H9 (cell line): ENCODE measurements around the gene CKLF. TPM values are rescaled to one million over a fixed set of nuclear protein-coding genes. Genes with fewer than 3 reads are reported as not detected.

Experiments used
- DNase-seq: peaks from one replicate; pipeline ENCODE4 v3.0.0-alpha.2; 2017
- H2AFZ ChIP-seq: one replicate; pipeline ENCODE4 v1.6.1; 2013; ENCODE audit warnings: mild to moderate bottlenecking, low read length, control low read depth, moderate library complexity
- H2AK5ac ChIP-seq: 2 replicates; pipeline ENCODE4 v1.6.1; 2013; ENCODE audit warnings: low read length, control low read depth, mixed read lengths; ENCODE audit not compliant: insufficient read length
- H2BK120ac ChIP-seq: one replicate; pipeline ENCODE4 v1.6.1; 2013; ENCODE audit warnings: low read depth, mild to moderate bottlenecking, low read length, control low read depth, inconsistent platforms; ENCODE audit not compliant: poor library complexity, severe bottlenecking
- H2BK12ac ChIP-seq: 2 replicates; pipeline ENCODE4 v1.6.1; 2013; ENCODE audit warnings: low read length, control low read depth, mixed read lengths, low read depth; ENCODE audit not compliant: insufficient read length
- H2BK15ac ChIP-seq: 2 replicates; pipeline ENCODE4 v1.6.1; 2013; ENCODE audit warnings: low read depth, low read length, control low read depth
- H2BK20ac ChIP-seq: one replicate; pipeline ENCODE4 v1.6.1; 2013; ENCODE audit warnings: low read depth, mild to moderate bottlenecking, low read length, control low read depth, inconsistent platforms; ENCODE audit not compliant: poor library complexity, severe bottlenecking
- H2BK5ac ChIP-seq: 2 replicates; pipeline ENCODE4 v1.6.1; 2013; ENCODE audit warnings: low read length, control low read depth, mixed read lengths; ENCODE audit not compliant: insufficient read length
- H3K14ac ChIP-seq: 2 replicates; pipeline ENCODE4 v1.6.1; 2013; ENCODE audit warnings: low read length, control low read depth; ENCODE audit not compliant: insufficient read depth
- H3K18ac ChIP-seq: 2 replicates; pipeline ENCODE4 v1.6.1; 2013; ENCODE audit warnings: low read depth, mild to moderate bottlenecking, mixed read lengths, low read length, control low read depth; ENCODE audit not compliant: insufficient read length
- H3K23ac ChIP-seq: 2 replicates; pipeline ENCODE4 v1.6.1; 2013; ENCODE audit warnings: low read length, control low read depth, mixed read lengths, low read depth; ENCODE audit not compliant: insufficient read length
- H3K23me2 ChIP-seq: 2 replicates; pipeline ENCODE4 v1.6.1; 2013; ENCODE audit warnings: low read depth, mild to moderate bottlenecking, mixed read lengths, low read length, control low read depth; ENCODE audit not compliant: insufficient read length, poor library complexity, severe bottlenecking
- H3K27ac ChIP-seq: 2 replicates; pipeline ENCODE4 v1.5.1; 2013; ENCODE audit warnings: low read length, control low read depth, mixed read lengths, low read depth; ENCODE audit not compliant: insufficient read length
- H3K27me3 ChIP-seq: 2 replicates; pipeline ENCODE4 v1.6.1; 2013; ENCODE audit warnings: low read length, control low read depth, inconsistent platforms; ENCODE audit not compliant: insufficient read depth
- H3K4ac ChIP-seq: 2 replicates; pipeline ENCODE4 v1.6.1; 2013; ENCODE audit warnings: low read depth, mild to moderate bottlenecking, control low read depth, inconsistent platforms, low read length, moderate library complexity
- H3K4me1 ChIP-seq: 2 replicates; pipeline ENCODE4 v1.6.1; 2013; ENCODE audit warnings: low read length, control low read depth, inconsistent platforms; ENCODE audit not compliant: insufficient read depth
- H3K4me2 ChIP-seq: 2 replicates; pipeline ENCODE4 v1.6.1; 2013; ENCODE audit warnings: low read length, control low read depth, mixed read lengths; ENCODE audit not compliant: insufficient read length, insufficient read depth
- H3K56ac ChIP-seq: 2 replicates; pipeline ENCODE4 v1.6.1; 2013; ENCODE audit warnings: low read depth, mild to moderate bottlenecking, mixed read lengths, low read length, control low read depth; ENCODE audit not compliant: insufficient read length
- H3K79me1 ChIP-seq: 2 replicates; pipeline ENCODE4 v1.6.1; 2013; ENCODE audit warnings: low read depth, mild to moderate bottlenecking, moderate library complexity, low read length, control low read depth, inconsistent platforms; ENCODE audit not compliant: insufficient read depth, poor library complexity, severe bottlenecking
- H3K79me2 ChIP-seq: 2 replicates; pipeline ENCODE4 v1.6.1; 2013; ENCODE audit warnings: low read length, control low read depth, inconsistent platforms; ENCODE audit not compliant: insufficient read depth
- H3K9ac ChIP-seq: 2 replicates; pipeline ENCODE4 v1.6.1; 2013; ENCODE audit warnings: low read length, control low read depth, mixed read lengths; ENCODE audit not compliant: insufficient read length; ENCODE audit errors: extremely low read depth
- H3K9me3 ChIP-seq: one replicate; pipeline ENCODE4 v1.6.1; 2013; ENCODE audit warnings: low read depth, low read length, inconsistent platforms; ENCODE audit not compliant: control insufficient read depth
- H3T11ph ChIP-seq: one replicate; pipeline ENCODE4 v1.6.1; 2013; ENCODE audit warnings: mild to moderate bottlenecking, low read length, control low read depth, inconsistent platforms
- H4K20me1 ChIP-seq: one replicate; pipeline ENCODE4 v1.6.1; 2013; ENCODE audit not compliant: control insufficient read depth, insufficient read length, insufficient read depth
- H4K5ac ChIP-seq: 2 replicates; pipeline ENCODE4 v1.6.1; 2013; ENCODE audit warnings: low read depth, mild to moderate bottlenecking, mixed read lengths, low read length, control low read depth; ENCODE audit not compliant: insufficient read length
- H4K8ac ChIP-seq: replicated peaks from 2 replicates; pipeline ENCODE4 v1.6.1; 2013; ENCODE audit warnings: low read length, control low read depth, mixed read lengths, low read depth; ENCODE audit not compliant: insufficient read length
- H4K91ac ChIP-seq: 2 replicates; pipeline ENCODE4 v1.6.1; 2013; ENCODE audit warnings: low read depth, mild to moderate bottlenecking, moderate library complexity, mixed read lengths, low read length, control low read depth; ENCODE audit not compliant: insufficient read length
- H3K27ac Mint-ChIP-seq, 3 experiments: 2 replicates in 2 of 3; 3 replicates in 1 of 3; pipeline ENCODE4 v1.8.0; 2020 to 2021; ENCODE audit warnings: mixed read lengths in 3 of 3, mild to moderate bottlenecking in 1 of 3, moderate library complexity in 1 of 3
- H3K27me3 Mint-ChIP-seq: 2 replicates; pipeline ENCODE4 v1.8.0; 2021; ENCODE audit warnings: low read depth, mild to moderate bottlenecking, moderate library complexity, mixed read lengths
- H3K36me3 Mint-ChIP-seq, 3 experiments: 2 replicates in 2 of 3; 3 replicates in 1 of 3; pipeline ENCODE4 v1.8.0; 2020 to 2021; ENCODE audit warnings: low read depth in 3 of 3, mixed read lengths in 3 of 3; ENCODE audit not compliant: insufficient read depth in 1 of 3
- H3K4me1 Mint-ChIP-seq, 2 experiments: 2 replicates each; pipeline ENCODE4 v1.8.0; 2020; ENCODE audit warnings: mixed read lengths in 2 of 2
- H3K4me3 Mint-ChIP-seq, 2 experiments: 2 replicates in 1 of 2; 3 replicates in 1 of 2; pipeline ENCODE4 v1.8.0; 2020 to 2021; ENCODE audit warnings: mild to moderate bottlenecking in 2 of 2, mixed read lengths in 2 of 2, moderate library complexity in 1 of 2
- H3K9me3 Mint-ChIP-seq, 2 experiments: 2 replicates in 1 of 2; 3 replicates in 1 of 2; pipeline ENCODE4 v1.8.0; 2020; ENCODE audit warnings: mild to moderate bottlenecking in 2 of 2, mixed read lengths in 2 of 2, moderate library complexity in 1 of 2
- WGBS: extraction: QIAGEN DNeasy Blood & Tissue Kit; methylation state at CpG from one replicate; pipeline ENCODE4 v1.1.7; 2013; ENCODE audit warnings: missing lambda C conversion rate, low lambda C conversion rate, mixed read lengths; ENCODE audit not compliant: insufficient read length; ENCODE audit errors: extremely low coverage; 5-methylcytosine and 5-hydroxymethylcytosine counted together
- total RNA-seq: library from RNA; stranded (reverse); gene quantifications from 2 replicates; pipeline ENCODE4 v1.2.1, GENCODE V29; 2021
- TF ChIP-seq, protein P1 (sequence below): fragments of 200-600 bp; sonication (generic); conservative IDR thresholded peaks from 3 replicates; pipeline ENCODE4 v1.8.0; 2021; ENCODE audit warnings: antibody characterized with exemption, mild to moderate bottlenecking

CKLF gene
- total RNA-seq, 1 experiment from 2014 or later = 23.1 TPM

DNA sequence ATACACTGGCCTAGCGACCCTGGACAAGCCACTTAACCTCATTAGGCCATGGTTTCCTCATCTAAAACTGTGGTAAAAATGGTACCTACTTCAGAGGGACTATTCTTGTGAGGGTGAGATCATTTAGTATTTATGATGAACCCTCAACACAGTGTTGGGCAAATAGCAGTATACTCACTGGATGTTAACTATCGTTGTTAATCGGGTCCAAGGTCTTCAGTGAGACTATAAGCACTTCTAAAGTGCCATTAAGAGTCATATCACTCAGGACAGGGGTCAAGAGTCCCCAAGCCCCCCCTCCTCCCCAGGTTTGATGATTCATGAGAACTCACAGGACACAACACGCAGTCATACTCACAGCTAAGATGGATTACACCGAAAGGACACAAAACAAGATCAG lies 13.5 kb upstream of the CKLF start:
- WGBS = no CpG with 5 or more reads among the region's 5 CpGs
- H3K23me2 ChIP-seq = no peaks in the 10 kb centered on the region

More for the DNA sequence above, 13.5 kb upstream of the CKLF start:
- Histone ChIP-seq H3T11ph (no peak overlapping the region), H3K18ac (no peak overlapping the region), H3K79me2 (no peaks in the 10 kb centered on the region), H2AFZ (no peak overlapping the region), H4K20me1 (no peaks in the 10 kb centered on the region), H3K23ac (no peak overlapping the region), H2AK5ac (no peak overlapping the region), H3K9me3 (no peaks in the 10 kb centered on the region), H3K14ac (no peak overlapping the region), H4K8ac (no peak overlapping the region), H2BK5ac (no peak overlapping the region), H3K56ac (no peak overlapping the region), H4K5ac (no peak overlapping the region), H3K4me1 (peaks cover 8% of the 10 kb centered on the region; the same call in 1 of the 2 replicates), H2BK20ac (no peak overlapping the region), H2BK12ac (no peak overlapping the region), H3K27ac (no peak overlapping the region), H3K79me1 (no peaks in the 10 kb centered on the region), H2BK15ac (no peak overlapping the region), H3K9ac (no peak overlapping the region), H3K4ac (no peak overlapping the region), H3K4me2 (no peak overlapping the region), H4K91ac (no peak overlapping the region), H3K27me3 (no peaks in the 10 kb centered on the region), H2BK120ac (no peak overlapping the region)
- Mint-ChIP-seq H3K4me3 (no peak overlapping the region), H3K36me3 (no peaks in the 10 kb centered on the region; a peak in 1 of 7 replicates), H3K27ac (no peak overlapping the region), H3K27me3 (no peaks in the 10 kb centered on the region), H3K4me1 (peaks cover 13 to 14% of the 10 kb centered on the region in 2 experiments), H3K9me3 (no peaks in the 10 kb centered on the region)
- TF ChIP-seq, protein P1, sequence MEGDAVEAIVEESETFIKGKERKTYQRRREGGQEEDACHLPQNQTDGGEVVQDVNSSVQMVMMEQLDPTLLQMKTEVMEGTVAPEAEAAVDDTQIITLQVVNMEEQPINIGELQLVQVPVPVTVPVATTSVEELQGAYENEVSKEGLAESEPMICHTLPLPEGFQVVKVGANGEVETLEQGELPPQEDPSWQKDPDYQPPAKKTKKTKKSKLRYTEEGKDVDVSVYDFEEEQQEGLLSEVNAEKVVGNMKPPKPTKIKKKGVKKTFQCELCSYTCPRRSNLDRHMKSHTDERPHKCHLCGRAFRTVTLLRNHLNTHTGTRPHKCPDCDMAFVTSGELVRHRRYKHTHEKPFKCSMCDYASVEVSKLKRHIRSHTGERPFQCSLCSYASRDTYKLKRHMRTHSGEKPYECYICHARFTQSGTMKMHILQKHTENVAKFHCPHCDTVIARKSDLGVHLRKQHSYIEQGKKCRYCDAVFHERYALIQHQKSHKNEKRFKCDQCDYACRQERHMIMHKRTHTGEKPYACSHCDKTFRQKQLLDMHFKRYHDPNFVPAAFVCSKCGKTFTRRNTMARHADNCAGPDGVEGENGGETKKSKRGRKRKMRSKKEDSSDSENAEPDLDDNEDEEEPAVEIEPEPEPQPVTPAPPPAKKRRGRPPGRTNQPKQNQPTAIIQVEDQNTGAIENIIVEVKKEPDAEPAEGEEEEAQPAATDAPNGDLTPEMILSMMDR = no peak
- no peak for DNase-seq
